Omental fat pad (tissue), 4 donors: ENCODE results near the gene ZNF888. TPM values are rescaled to one million over a fixed set of nuclear protein-coding genes. Genes with fewer than 3 reads are reported as not detected.
"Not testable (repeated sequence)": the region's sequence is repeated elsewhere in the genome, so short reads cannot be mapped to it uniquely, and the experiment has no call there.

Experiments used
- ATAC-seq: fragments of 150-250 bp; one replicate; pipeline ENCODE4 v1.9.1; 2016; ENCODE audit warnings: mild to moderate bottlenecking, moderate library complexity; ENCODE audit not compliant: low FRiP score
- DNase-seq: peaks from one replicate; pipeline ENCODE4 v3.0.0-alpha.2; 2019; ENCODE audit warnings: low spot score
- CTCF ChIP-seq, 3 donors: fragments of 450-650 bp; IDR thresholded peaks; one replicate each; pipeline ENCODE4 v1.5.1; 2016 to 2017; ENCODE audit warnings: antibody characterized with exemption in 3 of 3, mild to moderate bottlenecking in 3 of 3, moderate library complexity in 2 of 3
- total RNA-seq, 4 donors: library from RNA; depleted of rRNA; stranded (reverse); fragments of >200 nt; gene quantifications; one replicate each; pipeline ENCODE4 v1.1.0, GENCODE V29; 2016

The ZNF888 gene
- total RNA-seq, 4 donors from 2014 or later: 2.5 to 4.7 (median 3.3) TPM

- ATAC-seq: no peak
- DNase-seq: no peak
- TF ChIP-seq CTCF (IDR thresholded peaks at IDR 0.05): no peak
Measured at GRCh38 chr19:52901842-52902241, 21.4 kb downstream of the ZNF888 start.

- ATAC-seq, DNase-seq: not testable (repeated sequence)
Measured at GRCh38 chr19:52898596-52898995, 24.6 kb downstream of the ZNF888 start.

DNA sequence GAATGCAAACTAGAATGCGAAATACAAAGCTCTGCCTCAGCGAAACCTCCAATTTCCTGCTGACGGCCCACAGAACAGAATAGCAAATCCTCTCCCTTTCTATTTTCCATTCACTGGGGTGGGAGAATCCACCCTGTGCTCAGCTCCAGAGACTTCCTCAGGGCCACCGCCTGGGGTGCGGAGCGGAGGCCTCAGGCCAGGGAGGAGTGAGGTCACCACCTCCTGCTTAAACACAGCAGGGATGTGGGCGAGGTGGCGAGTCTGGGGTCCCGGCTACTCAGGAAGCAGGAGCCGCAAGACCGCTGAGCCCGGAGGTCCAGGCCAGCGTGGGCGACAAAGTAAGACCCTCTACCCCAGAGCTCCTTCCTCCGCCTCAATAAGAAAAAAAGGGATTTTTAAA lies 25.1 kb downstream of the ZNF888 start:
- no peak for DNase-seq
- ATAC-seq: no peak
- no peak for TF ChIP-seq CTCF (IDR thresholded peaks at IDR 0.05)

GRCh38 chr19:52897138-52897935 lies 25.9 kb downstream of the ZNF888 start, which contains the start of gene ZNF320:
Gene ZNF320 (minus strand): TSS chr19:52897635. CDS start chr19:52890255, 7,380 bp downstream.
- TF ChIP-seq CTCF (IDR thresholded peaks at IDR 0.05): no peak

GRCh38 chr19:52896431-52897137 lies 26.6 kb downstream of the ZNF888 start:
- no peak for DNase-seq
- peak; percentile 49 for ATAC-seq
- no peak for TF ChIP-seq CTCF (IDR thresholded peaks at IDR 0.05)

More at GRCh38 chr19:52897138-52897935, 25.9 kb downstream of the ZNF888 start, which contains the start of gene ZNF320:
- ATAC-seq (peak; percentile 100), DNase-seq (peak; percentile 98)

DNA sequence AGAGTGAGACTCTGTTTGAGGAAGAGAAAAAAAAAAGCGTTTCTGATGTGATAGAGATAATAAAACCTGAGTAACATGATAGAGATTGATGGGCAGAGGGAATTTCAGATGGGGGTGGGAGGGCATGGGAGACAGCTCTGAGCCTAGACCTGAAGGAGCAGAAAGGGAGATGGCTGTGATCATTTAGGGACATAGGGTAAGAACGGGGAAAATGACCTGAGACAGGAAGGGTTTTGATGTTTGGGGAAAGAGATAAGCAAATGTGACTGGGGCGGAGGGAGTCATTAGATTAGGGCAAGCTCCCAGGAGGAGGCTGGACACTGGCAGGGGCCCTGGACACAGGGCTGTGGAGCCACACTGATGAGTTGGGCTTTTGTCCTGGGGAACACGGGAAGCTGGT lies 31.9 kb downstream of the ZNF888 start:
- ATAC-seq (no peak), DNase-seq (no peak)
- no peak for TF ChIP-seq CTCF (IDR thresholded peaks at IDR 0.05)

DNA sequence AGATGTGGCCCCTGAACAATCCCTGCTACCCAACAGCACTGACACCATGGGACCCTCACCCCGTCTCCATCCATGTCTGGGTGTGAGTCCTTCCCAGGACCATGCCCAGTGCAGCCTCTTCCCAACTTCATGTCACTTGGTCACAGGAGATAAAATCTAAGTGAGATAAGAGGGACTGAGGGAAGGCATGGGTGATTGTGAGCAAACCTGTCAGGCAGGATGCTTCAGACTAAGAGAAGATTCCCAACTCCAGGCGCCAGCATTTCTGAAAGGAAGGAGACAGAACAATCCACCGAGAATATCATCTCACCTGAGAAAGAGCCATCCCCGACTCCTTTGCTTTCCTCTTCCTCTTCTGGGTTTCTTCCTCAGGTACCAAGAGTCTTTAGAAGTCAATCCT lies 33.3 kb downstream of the ZNF888 start:
- TF ChIP-seq CTCF (IDR thresholded peaks at IDR 0.05): no peak
- no peak for ATAC-seq
- no peak for DNase-seq
